GM12878 (cell line): ENCODE results near the gene MAP2K1. TPM values are rescaled to one million over a fixed set of nuclear protein-coding genes. Genes with fewer than 3 reads are reported as not detected.

Experiments used
- ATAC-seq: fragments of 200-7000 bp; cut with Tn5 transposase; 3 replicates; pipeline ENCODE4 v1.9.1; 2020; ENCODE audit warnings: mild to moderate bottlenecking, moderate library complexity
- BruUV-seq: library from RNA; stranded (reverse); fragments of 400-500 nt; replicated peaks from 2 replicates; lab custom pipeline; 2021; lab: Mats Ljungman, UMichigan
- CTCF ChIA-PET: fragments of 300-600 bp; sonication (Branson Sonifier 250); formaldehyde crosslinking; extraction: SDS; loops from one replicate; lab custom pipeline; 2021; ENCODE audit warnings: inconsistent platforms; lab: Yijun Ruan, JAX
- POLR2A ChIA-PET: fragments of 350-600 bp; formaldehyde crosslinking; extraction: SDS; loops from one replicate; lab custom pipeline; 2021; ENCODE audit warnings: inconsistent platforms; lab: Charles Lee
- RAD21 ChIA-PET: fragments of 300-600 bp; sonication (Branson Sonifier 250); formaldehyde crosslinking; loops from one replicate; lab custom pipeline; 2023; ENCODE audit warnings: antibody characterized with exemption; ENCODE audit not compliant: unreplicated experiment; lab: Charles Lee
- SMC1A ChIA-PET: fragments of 300-600 bp; sonication (Branson Sonifier 250); formaldehyde crosslinking; loops from one replicate; lab custom pipeline; 2023; ENCODE audit not compliant: unreplicated experiment, uncharacterized antibody; lab: Charles Lee
- DNase-seq: peaks from one replicate; pipeline ENCODE4 v3.0.0-alpha.2; 2011; ENCODE audit warnings: low read depth, low spot score
- FAIRE-seq: peaks from 3 replicates; lab custom pipeline; 2011; peaks lifted over from hg19 to GRCh38; lab: Jason Lieb, UNC
- H2AFZ ChIP-seq: 2 replicates; pipeline ENCODE4 v1.6.0; 2011; ENCODE audit warnings: low read depth, low read length, control low read depth; ENCODE audit not compliant: control insufficient read depth
- H3K27ac ChIP-seq: 2 replicates; pipeline ENCODE4 v1.5.1; 2011; ENCODE audit warnings: control low read depth; ENCODE audit not compliant: control insufficient read depth, insufficient read depth
- H3K27me3 ChIP-seq, 2 experiments: replicated peaks in 1 of 2; 2 replicates each; pipeline versions ENCODE4 v1.6.0 to v1.6.1; 2011; ENCODE audit warnings: low read length in 1 of 2; ENCODE audit not compliant: control insufficient read depth in 2 of 2, insufficient read depth in 2 of 2
- H3K36me3 ChIP-seq, 2 experiments: 2 replicates each; pipeline ENCODE4 v1.5.1; 2011; ENCODE audit warnings: low read length in 1 of 2; ENCODE audit not compliant: control insufficient read depth in 2 of 2, insufficient read depth in 2 of 2
- H3K4me1 ChIP-seq: 2 replicates; pipeline ENCODE4 v1.6.1; 2011; ENCODE audit warnings: mild to moderate bottlenecking, low read length, moderate library complexity, mixed read lengths; ENCODE audit not compliant: control insufficient read depth, insufficient read depth
- H3K4me2 ChIP-seq: 2 replicates; pipeline ENCODE4 v1.6.0; 2011; ENCODE audit warnings: control low read depth; ENCODE audit not compliant: control insufficient read depth, insufficient read depth
- H3K4me3 ChIP-seq: fragments of 200-600 bp; sonication (generic); 2 replicates; pipeline ENCODE4 v1.5.1; 2016
- H3K79me2 ChIP-seq: 2 replicates; pipeline ENCODE4 v1.6.0; 2011; ENCODE audit warnings: low read length; ENCODE audit not compliant: control insufficient read depth, insufficient read depth
- H3K9ac ChIP-seq: 2 replicates; pipeline ENCODE4 v1.8.0; 2011; ENCODE audit warnings: low read length, control low read depth, mixed read lengths; ENCODE audit not compliant: control insufficient read depth, insufficient read depth
- H3K9me3 ChIP-seq: replicated peaks from 3 replicates; pipeline ENCODE4 v1.5.1; 2011; ENCODE audit warnings: mild to moderate bottlenecking, low read length; ENCODE audit not compliant: control insufficient read depth, insufficient read depth
- H4K20me1 ChIP-seq: 2 replicates; pipeline ENCODE4 v1.6.0; 2011; ENCODE audit not compliant: control insufficient read depth, insufficient read depth
- BCL11A ChIP-seq: IDR thresholded peaks from 2 replicates; pipeline ENCODE4 v1.6.1; 2011; ENCODE audit warnings: low read depth, low read length
- BRCA1 ChIP-seq: IDR thresholded peaks from 2 replicates; pipeline ENCODE4 v1.6.1; 2011; ENCODE audit warnings: low read depth, low read length, improper control_type of control experiment
- CBX3 ChIP-seq: fragments of 200-600 bp; sonication (generic); IDR thresholded peaks from 2 replicates; pipeline ENCODE4 v1.6.1; 2016; ENCODE audit warnings: low read depth, borderline replicate concordance
- CEBPB ChIP-seq, 2 experiments: fragments of 150-350 bp in 1 of 2; IDR thresholded peaks; 2 replicates each; pipeline ENCODE4 v1.6.1; 2012 to 2014; ENCODE audit warnings: low read depth in 2 of 2, low read length in 2 of 2, borderline replicate concordance in 1 of 2, inconsistent platforms in 1 of 2
- CREB1 ChIP-seq: IDR thresholded peaks from 2 replicates; pipeline ENCODE4 v1.6.1; 2012; ENCODE audit warnings: low read depth, mild to moderate bottlenecking, inconsistent platforms
- EED ChIP-seq: sonication (generic); IDR thresholded peaks from 2 replicates; pipeline ENCODE4 v1.6.1; 2016; ENCODE audit warnings: antibody characterized with exemption, low read depth
- IRF3 ChIP-seq: fragments of 450-650 bp; IDR thresholded peaks from 2 replicates; pipeline ENCODE4 v1.6.1; 2014; ENCODE audit warnings: mild to moderate bottlenecking
- MXI1 ChIP-seq: fragments of 150-350 bp; IDR thresholded peaks from 2 replicates; pipeline ENCODE4 v1.6.1; 2011; ENCODE audit warnings: low read depth, mild to moderate bottlenecking, inconsistent platforms, low read length, improper control_type of control experiment
- MYC ChIP-seq: IDR thresholded peaks from 2 replicates; pipeline ENCODE4 v1.6.1; 2011; ENCODE audit warnings: mild to moderate bottlenecking, low read length, moderate library complexity, inconsistent platforms; ENCODE audit not compliant: insufficient read depth, insufficient replicate concordance, insufficient read length, severe bottlenecking
- NFYA ChIP-seq: IDR thresholded peaks from 2 replicates; pipeline ENCODE4 v1.6.1; 2011; ENCODE audit warnings: low read depth, mild to moderate bottlenecking, low read length, improper control_type of control experiment, borderline replicate concordance
- PKNOX1 ChIP-seq: fragments of 450-650 bp; IDR thresholded peaks from 2 replicates; pipeline ENCODE4 v1.6.1; 2016; ENCODE audit warnings: mild to moderate bottlenecking
- STAT1 ChIP-seq: fragments of 450-650 bp; conservative IDR thresholded peaks from 2 replicates; pipeline ENCODE4 v1.6.1; 2014; ENCODE audit warnings: antibody characterized with exemption, mild to moderate bottlenecking
- WRNIP1 ChIP-seq: IDR thresholded peaks from 2 replicates; pipeline ENCODE4 v1.6.1; 2011; ENCODE audit warnings: low read depth, low read length, improper control_type of control experiment, borderline replicate concordance
- ZBTB4 ChIP-seq: fragments of 450-650 bp; formaldehyde crosslinking; IDR thresholded peaks from 2 replicates; pipeline ENCODE4 v1.4.0; 2022; ENCODE audit warnings: mild to moderate bottlenecking, moderate library complexity
- ZNF384 ChIP-seq: IDR thresholded peaks from 2 replicates; pipeline ENCODE4 v1.6.1; 2012; ENCODE audit warnings: low read depth, mild to moderate bottlenecking, low read length, improper control_type of control experiment, borderline replicate concordance
- WGBS: methylation state at CpG from one replicate; pipeline ENCODE4 v1.1.6; 2016; ENCODE audit warnings: low lambda C conversion rate; ENCODE audit not compliant: insufficient replicate concordance, insufficient coverage; ENCODE audit errors: missing lambda C conversion rate; 5-methylcytosine and 5-hydroxymethylcytosine counted together
- in situ Hi-C: fragments of 300-500 bp; cut with MboI; formaldehyde crosslinking; loops from 9 replicates; pipeline ENCODE4 v1.14.3; 2018; ENCODE audit warnings: mixed read lengths
- intact Hi-C: fragments of 100-400 bp; cut with micrococcal nuclease; formaldehyde crosslinking; loops from one replicate; pipeline ENCODE4 v1.14.2; 2022; ENCODE audit not compliant: unreplicated experiment
- polyA plus RNA-seq, 11 experiments: library from polyadenylated mRNA; depleted of rRNA in 4 of 11; unstranded in 6 of 11; stranded (reverse) in 5 of 11; fragments of >200 nt; fragmentation: Nextera tagmentation in 4 of 11; fragmentation: Illumina TruSeq in 1 of 11; extraction: Ambion mirVana in 4 of 11; extraction: Trizol in 1 of 11; gene quantifications; 1 replicate in 1 of 11; 2 replicates in 10 of 11; pipeline versions ENCODE4 v1.2.1 to v1.2.3, GENCODE V29; 2011 to 2016; ENCODE audit warnings: inconsistent platforms in 2 of 11, missing spikeins in 2 of 11, low read depth in 1 of 11
- total RNA-seq, 4 experiments: library from RNA; depleted of rRNA in 3 of 4; stranded (reverse); fragments of >200 nt in 3 of 4; fragmentation: Illumina TruSeq in 1 of 4; extraction: Trizol in 1 of 4; gene quantifications; 2 replicates each; pipeline versions ENCODE4 v1.2.1 to v1.2.3, GENCODE V29; 2013 to 2021

Gene MAP2K1
- total and polyA plus RNA-seq, 10 of the 15 experiments (the other 5 are each of a cell fraction or from before 2014, with no cell fraction given): 11.2 to 112 (median 56.6) TPM

GRCh38 chr15:66400351-66400774 is 13.7 kb downstream of the MAP2K1 start:
- peaks cover 45% of the 10 kb centered on the region for H3K4me1 ChIP-seq
- FAIRE-seq (no peak), DNase-seq (no peak), ATAC-seq (no peak)
- H3K4me2 ChIP-seq: peak overlapping the region; percentile 57
- RAD21 ChIA-PET: interaction anchor here (0.6 to 7.6 kb wide), 6 partner anchors 11 to 106 kb away, joined by 3 to 119 read pairs (median 4); partner anchors contain the start of genes MAP2K1 and SNAPC5
- TF ChIP-seq CREB1 (no peak), PKNOX1 (no peak), BRCA1 (no peak), MYC (no peak), ZBTB4 (CRISPR knock-in tag) (no peak), BCL11A (no peak), MXI1 (no peak), EED (no peak), ZNF384 (no peak), STAT1 (no peak), CBX3 (no peak), NFYA (no peak), WRNIP1 (no peak), CEBPB (IDR thresholded peaks at IDR 0.05; ENCODE audit: borderline replicate concordance in 1 of 2, low read depth in 2 of 2, low read length in 2 of 2) (no peak), IRF3 (no peak)
- no peaks in the 10 kb centered on the region for H3K9me3 ChIP-seq
- BruUV-seq: no TSS peak
- H3K36me3 ChIP-seq: peaks cover 2 to 14% of the 10 kb centered on the region in 2 experiments
- peak overlapping the region; percentile 73 for H3K27ac ChIP-seq
- peak overlapping the region; percentile 37; the same call in 1 of the 2 replicates for H3K9ac ChIP-seq
- H3K27me3 ChIP-seq: no peaks in the 10 kb centered on the region
- WGBS: 66% methylated on average over 3 of the region's 3 CpGs
- CTCF ChIA-PET: interaction anchor here (0.6 to 6.0 kb wide), 3 partner anchors 11 to 99 kb away, joined by 3 to 69 read pairs (median 7); partner anchors contain the start of gene SNAPC5
- intact Hi-C loops (no loop called here), in situ Hi-C loops (no loop called here)
- no peak overlapping the region for H2AFZ ChIP-seq
- H4K20me1 ChIP-seq: no peaks in the 10 kb centered on the region
- POLR2A ChIA-PET: interaction anchor here (0.6 to 7.6 kb wide), 4 partner anchors 10 to 34 kb away, joined by 3 to 120 read pairs (median 38); partner anchors contain the start of gene MAP2K1
- H3K79me2 ChIP-seq: peaks cover 93% of the 10 kb centered on the region
- SMC1A ChIA-PET: interaction anchor here (0.6 to 8.2 kb wide), 5 partner anchors 8 to 25 kb away, joined by 3 to 95 read pairs (median 52); partner anchors contain the start of gene MAP2K1
- H3K4me3 ChIP-seq: no peak overlapping the region
